ENCODE data around the gene MVB12B.

DNA sequence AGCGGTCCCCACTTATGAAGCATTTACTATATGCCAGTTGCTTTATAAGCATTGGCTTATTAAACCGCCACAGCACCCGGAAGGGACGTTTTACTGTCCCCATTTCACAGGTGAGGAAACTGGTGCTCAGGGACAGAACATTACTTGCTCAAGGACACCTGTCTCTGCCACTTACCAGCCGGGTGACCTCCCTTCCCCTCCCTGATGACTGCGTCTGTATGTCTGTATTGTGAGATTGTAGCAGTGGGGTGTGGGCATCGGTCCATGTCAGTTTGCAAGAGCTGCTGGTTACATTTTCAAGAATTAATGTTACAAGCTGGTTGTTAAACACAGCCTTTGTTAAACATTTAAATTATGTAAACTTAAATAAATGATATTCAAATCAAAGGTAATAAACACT is 209.5 kb downstream of the MVB12B start:
- TF ChIP-seq, protein P1, sequence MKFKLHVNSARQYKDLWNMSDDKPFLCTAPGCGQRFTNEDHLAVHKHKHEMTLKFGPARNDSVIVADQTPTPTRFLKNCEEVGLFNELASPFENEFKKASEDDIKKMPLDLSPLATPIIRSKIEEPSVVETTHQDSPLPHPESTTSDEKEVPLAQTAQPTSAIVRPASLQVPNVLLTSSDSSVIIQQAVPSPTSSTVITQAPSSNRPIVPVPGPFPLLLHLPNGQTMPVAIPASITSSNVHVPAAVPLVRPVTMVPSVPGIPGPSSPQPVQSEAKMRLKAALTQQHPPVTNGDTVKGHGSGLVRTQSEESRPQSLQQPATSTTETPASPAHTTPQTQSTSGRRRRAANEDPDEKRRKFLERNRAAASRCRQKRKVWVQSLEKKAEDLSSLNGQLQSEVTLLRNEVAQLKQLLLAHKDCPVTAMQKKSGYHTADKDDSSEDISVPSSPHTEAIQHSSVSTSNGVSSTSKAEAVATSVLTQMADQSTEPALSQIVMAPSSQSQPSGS (IDR thresholded peaks at IDR 0.05; ENCODE audit: low read length): no peak
- no peak for TF ChIP-seq NRF1 (IDR thresholded peaks at IDR 0.05; ENCODE audit: low read depth, low read length)
- TF ChIP-seq TAF7 (optimal IDR thresholded peaks at IDR 0.05; ENCODE audit: borderline replicate concordance, low read depth, low read length): no peak
- no peak for TF ChIP-seq SIN3A (conservative IDR thresholded peaks at IDR 0.05 in 1 of 2, IDR thresholded peaks at IDR 0.05 in 1 of 2; ENCODE audit: low read depth in 1 of 2, low read length in 2 of 2)
- TF ChIP-seq, protein P2, sequence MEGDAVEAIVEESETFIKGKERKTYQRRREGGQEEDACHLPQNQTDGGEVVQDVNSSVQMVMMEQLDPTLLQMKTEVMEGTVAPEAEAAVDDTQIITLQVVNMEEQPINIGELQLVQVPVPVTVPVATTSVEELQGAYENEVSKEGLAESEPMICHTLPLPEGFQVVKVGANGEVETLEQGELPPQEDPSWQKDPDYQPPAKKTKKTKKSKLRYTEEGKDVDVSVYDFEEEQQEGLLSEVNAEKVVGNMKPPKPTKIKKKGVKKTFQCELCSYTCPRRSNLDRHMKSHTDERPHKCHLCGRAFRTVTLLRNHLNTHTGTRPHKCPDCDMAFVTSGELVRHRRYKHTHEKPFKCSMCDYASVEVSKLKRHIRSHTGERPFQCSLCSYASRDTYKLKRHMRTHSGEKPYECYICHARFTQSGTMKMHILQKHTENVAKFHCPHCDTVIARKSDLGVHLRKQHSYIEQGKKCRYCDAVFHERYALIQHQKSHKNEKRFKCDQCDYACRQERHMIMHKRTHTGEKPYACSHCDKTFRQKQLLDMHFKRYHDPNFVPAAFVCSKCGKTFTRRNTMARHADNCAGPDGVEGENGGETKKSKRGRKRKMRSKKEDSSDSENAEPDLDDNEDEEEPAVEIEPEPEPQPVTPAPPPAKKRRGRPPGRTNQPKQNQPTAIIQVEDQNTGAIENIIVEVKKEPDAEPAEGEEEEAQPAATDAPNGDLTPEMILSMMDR (IDR thresholded peaks at IDR 0.05; ENCODE audit: control extremely low read depth in 1 of 3, insufficient read depth in 1 of 3, low read depth in 1 of 3, low read length in 3 of 3): no peak
- TF ChIP-seq RFX5 (IDR thresholded peaks at IDR 0.05; ENCODE audit: borderline replicate concordance, low read depth, low read length): no peak
- no peak for TF ChIP-seq SP1 (IDR thresholded peaks at IDR 0.05; ENCODE audit: low read depth, low read length)
- TF ChIP-seq HDAC2 (IDR thresholded peaks at IDR 0.05; ENCODE audit: borderline replicate concordance in 1 of 2, low read depth in 2 of 2, low read length in 2 of 2): no peak
- TF ChIP-seq CBX5 (IDR thresholded peaks at IDR 0.05; ENCODE audit: low read depth, low read length): no peak
- TF ChIP-seq POLR2A (IDR thresholded peaks at IDR 0.05; ENCODE audit: control extremely low read depth in 1 of 2, low read depth in 2 of 2, low read length in 2 of 2): no peak
